OCI-LY3 (cell line): Measurements from ENCODE around the gene PEX6.
A peak's percentile ranks its signal among the peaks of the same experiment; 100 is the strongest.

ENCODE experiments used
- EZH2phosphoT487 ChIP-seq: fragments of 200-600 bp; shearing (Covaris generic); IDR thresholded peaks from 2 replicates; pipeline ENCODE4 v1.6.1; 2018; ENCODE audit warnings: antibody characterized with exemption, mixed run types, low read depth
- TF ChIP-seq, protein P1 (sequence below): fragments of 200-600, 300-600 bp; sonication (generic); IDR thresholded peaks from 2 replicates; pipeline ENCODE4 v1.5.1; 2014; ENCODE audit warnings: antibody characterized with exemption, low read length, low read depth

- TF ChIP-seq, protein P1, sequence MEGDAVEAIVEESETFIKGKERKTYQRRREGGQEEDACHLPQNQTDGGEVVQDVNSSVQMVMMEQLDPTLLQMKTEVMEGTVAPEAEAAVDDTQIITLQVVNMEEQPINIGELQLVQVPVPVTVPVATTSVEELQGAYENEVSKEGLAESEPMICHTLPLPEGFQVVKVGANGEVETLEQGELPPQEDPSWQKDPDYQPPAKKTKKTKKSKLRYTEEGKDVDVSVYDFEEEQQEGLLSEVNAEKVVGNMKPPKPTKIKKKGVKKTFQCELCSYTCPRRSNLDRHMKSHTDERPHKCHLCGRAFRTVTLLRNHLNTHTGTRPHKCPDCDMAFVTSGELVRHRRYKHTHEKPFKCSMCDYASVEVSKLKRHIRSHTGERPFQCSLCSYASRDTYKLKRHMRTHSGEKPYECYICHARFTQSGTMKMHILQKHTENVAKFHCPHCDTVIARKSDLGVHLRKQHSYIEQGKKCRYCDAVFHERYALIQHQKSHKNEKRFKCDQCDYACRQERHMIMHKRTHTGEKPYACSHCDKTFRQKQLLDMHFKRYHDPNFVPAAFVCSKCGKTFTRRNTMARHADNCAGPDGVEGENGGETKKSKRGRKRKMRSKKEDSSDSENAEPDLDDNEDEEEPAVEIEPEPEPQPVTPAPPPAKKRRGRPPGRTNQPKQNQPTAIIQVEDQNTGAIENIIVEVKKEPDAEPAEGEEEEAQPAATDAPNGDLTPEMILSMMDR = peak; percentile 9; the same call in 1 of the 2 replicates
- no peak for TF ChIP-seq EZH2phosphoT487
These were observed 17.5 kb upstream of the PEX6 start for GRCh38 chr6:42996513-42996912.
